NT2/D1 (cell line): ENCODE results near the gene SMAP2.

ENCODE experiments used
- SUZ12 ChIP-seq: IDR thresholded peaks from 2 replicates; pipeline ENCODE4 v1.6.1; 2011; ENCODE audit not compliant: insufficient read length, insufficient read depth; ENCODE audit errors: extremely low read depth
- YY1 ChIP-seq: IDR thresholded peaks from 2 replicates; pipeline ENCODE4 v1.6.1; 2011; ENCODE audit not compliant: insufficient read length, insufficient read depth
- ZNF274 ChIP-seq: IDR thresholded peaks from 2 replicates; pipeline ENCODE4 v1.6.1; 2011; ENCODE audit warnings: mild to moderate bottlenecking, low read depth, low read length

DNA sequence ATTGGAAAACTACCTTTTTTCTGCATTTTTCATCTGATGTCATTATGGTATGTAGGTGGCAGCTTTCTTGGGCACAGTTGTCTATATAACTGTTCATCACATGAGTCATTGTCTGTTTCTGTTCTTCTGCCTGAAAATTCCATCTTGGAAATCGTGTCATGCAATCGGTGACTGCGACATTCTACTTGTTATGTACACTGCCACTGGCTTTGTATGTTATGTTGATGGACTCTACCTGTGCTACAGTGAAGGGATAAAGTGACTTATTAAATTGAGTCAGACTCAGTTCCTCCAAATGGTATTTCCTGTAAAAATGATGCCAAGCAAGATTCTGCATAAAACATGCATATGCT, 8.6 kb downstream of the SMAP2 start:
- TF ChIP-seq ZNF274 (no peak), YY1 (no peak), SUZ12 (no peak)
